H1 (cell line): ENCODE measurements around the gene TRIM67. TPM values are rescaled to one million over a fixed set of nuclear protein-coding genes. Genes with fewer than 3 reads are reported as not detected.

ENCODE experiments used
- SP4 ChIP-seq: IDR thresholded peaks from 2 replicates; pipeline ENCODE4 v1.6.1; 2012; ENCODE audit warnings: low read length, inconsistent platforms
- polyA plus RNA-seq, 7 experiments: library from polyadenylated mRNA; depleted of rRNA in 3 of 7; stranded (reverse) in 5 of 7; unstranded in 2 of 7; fragments of >200 nt in 5 of 7; fragments of 200-250 nt in 2 of 7; gene quantifications; 1 replicate in 5 of 7; 2 replicates in 1 of 7; 4 replicates in 1 of 7; pipeline versions ENCODE4 v1.2.1 to v1.2.3, GENCODE V29; 2011 to 2013; ENCODE audit warnings: missing spikeins in 2 of 7, mixed read lengths in 2 of 7
- total RNA-seq: library from RNA; stranded (reverse); fragmentation: NEBNext Ultra II Directional; extraction: Animal tissue kit (Norgen Biotek cat#: 25700); gene quantifications from 2 replicates; pipeline ENCODE4 v1.2.1, GENCODE V29; 2021

TRIM67 gene
- total and polyA plus RNA-seq, 2 of the 8 experiments (the other 6 are each of a cell fraction or from before 2014, with no cell fraction given): under 0.01 TPM; not detected in 1

GRCh38 chr1:231236938-231237337 lies 75.1 kb downstream of the TRIM67 start (continued):
- no peak for TF ChIP-seq SP4
- TF ChIP-seq, all 59 proteins: peak for 0
